Effector memory CD8-positive, alpha-beta T cell (primary cell): Measurements from ENCODE around the gene TRIM16.
A peak's percentile ranks its signal among the peaks of the same experiment; 100 is the strongest.
"Not testable (repeated sequence)": the region's sequence is repeated elsewhere in the genome, so short reads cannot be mapped to it uniquely, and the experiment has no call there.

Source experiments
- ATAC-seq: fragments of 150-1000 bp; cut with Tn5 transposase; replicated peaks from 2 replicates; pipeline ENCODE4 v1.10.0; 2021; ENCODE audit warnings: mild to moderate bottlenecking, moderate library complexity
- DNase-seq, 3 experiments: peaks; one replicate each; pipeline ENCODE4 v3.0.0; 2021
- H3K27ac Mint-ChIP-seq, 2 donors: one replicate each; pipeline ENCODE4 v1.8.0; 2022; ENCODE audit warnings: mild to moderate bottlenecking in 2 of 2, mixed read lengths in 2 of 2, moderate library complexity in 2 of 2
- H3K27me3 Mint-ChIP-seq, 2 donors: one replicate each; pipeline ENCODE4 v1.8.0; 2022; ENCODE audit warnings: mixed read lengths in 2 of 2
- H3K36me3 Mint-ChIP-seq: one replicate; pipeline ENCODE4 v1.8.0; 2022; ENCODE audit warnings: mild to moderate bottlenecking, moderate library complexity, mixed read lengths; ENCODE audit not compliant: insufficient read depth
- H3K4me1 Mint-ChIP-seq, 2 donors: one replicate each; pipeline ENCODE4 v1.8.0; 2022; ENCODE audit warnings: low read depth in 2 of 2, mixed read lengths in 2 of 2
- H3K4me3 Mint-ChIP-seq, 2 donors: one replicate each; pipeline ENCODE4 v1.8.0; 2022; ENCODE audit warnings: mild to moderate bottlenecking in 2 of 2, mixed read lengths in 2 of 2, moderate library complexity in 2 of 2
- H3K9me3 Mint-ChIP-seq, 2 donors: one replicate each; pipeline ENCODE4 v1.8.0; 2022; ENCODE audit warnings: mixed read lengths in 2 of 2

The TRIM16 gene

GRCh38 chr17:15622124-15622523, 62.0 kb downstream of the TRIM16 start:
- not testable (repeated sequence) for H3K36me3 Mint-ChIP-seq, H3K27me3 Mint-ChIP-seq, H3K4me1 Mint-ChIP-seq, H3K9me3 Mint-ChIP-seq, H3K4me3 Mint-ChIP-seq, DNase-seq, ATAC-seq, H3K27ac Mint-ChIP-seq

GRCh38 chr17:15619331-15620058, 64.6 kb downstream of the TRIM16 start, which contains the start of gene FBXW10B:
Gene FBXW10B (minus strand): TSS chr17:15619704. CDS start chr17:15619512, 192 bp downstream.
- not testable (repeated sequence) for H3K4me3 Mint-ChIP-seq, ATAC-seq, H3K27ac Mint-ChIP-seq, H3K4me1 Mint-ChIP-seq, H3K36me3 Mint-ChIP-seq, DNase-seq, H3K27me3 Mint-ChIP-seq, H3K9me3 Mint-ChIP-seq

GRCh38 chr17:15616828-15617227, 67.3 kb downstream of the TRIM16 start:
- not testable (repeated sequence) for H3K4me1 Mint-ChIP-seq, DNase-seq, H3K27ac Mint-ChIP-seq, H3K27me3 Mint-ChIP-seq, H3K9me3 Mint-ChIP-seq, ATAC-seq, H3K36me3 Mint-ChIP-seq, H3K4me3 Mint-ChIP-seq

- not testable (repeated sequence) for H3K36me3 Mint-ChIP-seq, H3K9me3 Mint-ChIP-seq, H3K4me1 Mint-ChIP-seq, H3K4me3 Mint-ChIP-seq, ATAC-seq, H3K27me3 Mint-ChIP-seq, H3K27ac Mint-ChIP-seq, DNase-seq
These were observed 68.3 kb downstream of the TRIM16 start for GRCh38 chr17:15615850-15616249.

- not testable (repeated sequence) for H3K36me3 Mint-ChIP-seq, H3K27me3 Mint-ChIP-seq, ATAC-seq, H3K4me3 Mint-ChIP-seq, DNase-seq, H3K4me1 Mint-ChIP-seq, H3K27ac Mint-ChIP-seq, H3K9me3 Mint-ChIP-seq
These were observed 71.0 kb downstream of the TRIM16 start for GRCh38 chr17:15613111-15613510.

- peaks cover 18 to 22% of the 10 kb centered on the region in 2 donors for H3K4me1 Mint-ChIP-seq
- DNase-seq, ATAC-seq, H3K36me3 Mint-ChIP-seq, H3K4me3 Mint-ChIP-seq, H3K27me3 Mint-ChIP-seq, H3K27ac Mint-ChIP-seq, H3K9me3 Mint-ChIP-seq: not testable (repeated sequence)
These were observed 91.2 kb downstream of the TRIM16 start for GRCh38 chr17:15592960-15593359.

GRCh38 chr17:15591986-15592385, 92.1 kb downstream of the TRIM16 start:
- not testable (repeated sequence) for H3K27ac Mint-ChIP-seq, ATAC-seq, H3K27me3 Mint-ChIP-seq, H3K36me3 Mint-ChIP-seq, H3K9me3 Mint-ChIP-seq, DNase-seq
- Mint-ChIP-seq H3K4me3 (peak overlapping the region; percentile 15 to 25), H3K4me1 (peaks cover 21 to 27% of the 10 kb centered on the region in 2 donors)

- not testable (repeated sequence) for H3K27ac Mint-ChIP-seq, DNase-seq, H3K36me3 Mint-ChIP-seq, H3K27me3 Mint-ChIP-seq, ATAC-seq, H3K9me3 Mint-ChIP-seq
- H3K4me1 Mint-ChIP-seq, result peaks cover 23 to 34% of the 10 kb centered on the region in 2 donors
- peak overlapping the region; percentile 70 to 77 for H3K4me3 Mint-ChIP-seq
These were observed 93.3 kb downstream of the TRIM16 start for GRCh38 chr17:15590844-15591243.

GRCh38 chr17:15589544-15590536, 94.3 kb downstream of the TRIM16 start:
- not testable (repeated sequence) for H3K9me3 Mint-ChIP-seq, H3K36me3 Mint-ChIP-seq, H3K27me3 Mint-ChIP-seq
- Mint-ChIP-seq H3K4me3 (peak overlapping the region; percentile 70 to 77), H3K4me1 (peaks cover 23 to 34% of the 10 kb centered on the region in 2 donors), H3K27ac (peak overlapping the region; percentile 60 to 79)
- DNase-seq (peak; percentile 6 to 19 (median 8)), ATAC-seq (peak; percentile 84)

- not testable (repeated sequence) for H3K36me3 Mint-ChIP-seq, DNase-seq, H3K27me3 Mint-ChIP-seq, H3K9me3 Mint-ChIP-seq, ATAC-seq, H3K27ac Mint-ChIP-seq, H3K4me3 Mint-ChIP-seq
- peaks cover 23 to 34% of the 10 kb centered on the region in 2 donors for H3K4me1 Mint-ChIP-seq
These were observed 96.1 kb downstream of the TRIM16 start for GRCh38 chr17:15588017-15588416.

GRCh38 chr17:15583313-15583712, 100.8 kb downstream of the TRIM16 start:
- H3K4me3 Mint-ChIP-seq, H3K27me3 Mint-ChIP-seq, ATAC-seq, H3K27ac Mint-ChIP-seq, H3K36me3 Mint-ChIP-seq, H3K9me3 Mint-ChIP-seq, DNase-seq: not testable (repeated sequence)
- H3K4me1 Mint-ChIP-seq, result peaks cover 6 to 15% of the 10 kb centered on the region in 2 donors

- H3K4me3 Mint-ChIP-seq, H3K27me3 Mint-ChIP-seq, DNase-seq, H3K36me3 Mint-ChIP-seq, H3K4me1 Mint-ChIP-seq, H3K9me3 Mint-ChIP-seq, H3K27ac Mint-ChIP-seq, ATAC-seq: not testable (repeated sequence)
These were observed 102.6 kb downstream of the TRIM16 start for GRCh38 chr17:15581462-15581861.
